Measurements from ENCODE around the gene PSEN1.

- TF ChIP-seq CTCF (IDR thresholded peaks at IDR 0.05) (no peak), POLR2A (IDR thresholded peaks at IDR 0.05) (no peak)
Measured at GRCh38 chr14:73209953-73210352, 73.6 kb downstream of the PSEN1 start.
